GM12878 (cell line): ENCODE data around the gene FCHSD2.

Source experiments
- BHLHE40 ChIP-seq, 2 experiments: fragments of 450-650 bp in 1 of 2; IDR thresholded peaks; 2 replicates each; pipeline ENCODE4 v1.6.1; 2011 to 2017; ENCODE audit warnings: low read depth in 2 of 2, borderline replicate concordance in 1 of 2, improper control_type of control experiment in 1 of 2, low read length in 1 of 2, mild to moderate bottlenecking in 1 of 2
- CBX3 ChIP-seq: fragments of 200-600 bp; sonication (generic); IDR thresholded peaks from 2 replicates; pipeline ENCODE4 v1.6.1; 2016; ENCODE audit warnings: low read depth, borderline replicate concordance
- CTCF ChIP-seq, 3 experiments: IDR thresholded peaks in 2 of 3; conservative IDR thresholded peaks in 1 of 3; 2 replicates each; pipeline ENCODE4 v1.5.1; 2011; ENCODE audit warnings: low read depth in 3 of 3, low read length in 3 of 3, mild to moderate bottlenecking in 3 of 3, control low read depth in 2 of 3, moderate library complexity in 2 of 3, inconsistent platforms in 1 of 3, mixed read lengths in 1 of 3; ENCODE audit not compliant: control insufficient read depth in 2 of 3, insufficient read depth in 1 of 3; ENCODE audit errors: extremely low read depth in 1 of 3
- EED ChIP-seq: sonication (generic); IDR thresholded peaks from 2 replicates; pipeline ENCODE4 v1.6.1; 2016; ENCODE audit warnings: antibody characterized with exemption, low read depth
- GABPA ChIP-seq: IDR thresholded peaks from 2 replicates; pipeline ENCODE4 v1.6.1; 2014; ENCODE audit warnings: antibody characterized with exemption, low read depth, mild to moderate bottlenecking, inconsistent platforms
- JUND ChIP-seq: IDR thresholded peaks from 2 replicates; pipeline ENCODE4 v1.6.1; 2012; ENCODE audit warnings: low read depth, mild to moderate bottlenecking, low read length, improper control_type of control experiment, moderate library complexity
- MTA3 ChIP-seq: IDR thresholded peaks from 2 replicates; pipeline ENCODE4 v1.6.1; 2012; ENCODE audit warnings: low read length, inconsistent platforms, borderline replicate concordance
- MXI1 ChIP-seq: fragments of 150-350 bp; IDR thresholded peaks from 2 replicates; pipeline ENCODE4 v1.6.1; 2011; ENCODE audit warnings: low read depth, mild to moderate bottlenecking, inconsistent platforms, low read length, improper control_type of control experiment
- POLR2A ChIP-seq: IDR thresholded peaks from 2 replicates; pipeline ENCODE4 v1.6.1; 2011; ENCODE audit warnings: low read depth, mild to moderate bottlenecking, low read length
- POLR2AphosphoS5 ChIP-seq: IDR thresholded peaks from 2 replicates; pipeline ENCODE4 v1.6.1; 2011; ENCODE audit warnings: mild to moderate bottlenecking, low read length, inconsistent platforms
- TCF3 ChIP-seq: IDR thresholded peaks from 2 replicates; pipeline ENCODE4 v1.6.1; 2012; ENCODE audit warnings: low read depth, mild to moderate bottlenecking, low read length, borderline replicate concordance; ENCODE audit not compliant: insufficient read depth
- USF2 ChIP-seq: IDR thresholded peaks from 2 replicates; pipeline ENCODE4 v1.6.1; 2011; ENCODE audit warnings: low read depth, low read length, improper control_type of control experiment, borderline replicate concordance
- ZNF274 ChIP-seq: IDR thresholded peaks from one replicate; pipeline ENCODE4 v1.8.0; 2011; ENCODE audit not compliant: insufficient read length, insufficient read depth
- ZNF384 ChIP-seq: IDR thresholded peaks from 2 replicates; pipeline ENCODE4 v1.6.1; 2012; ENCODE audit warnings: low read depth, mild to moderate bottlenecking, low read length, improper control_type of control experiment, borderline replicate concordance

GRCh38 chr11:73009972-73010371 is 132.1 kb downstream of the FCHSD2 start:
- no peak for TF ChIP-seq ZNF384
- TF ChIP-seq MTA3: no peak
- TF ChIP-seq JUND: no peak
- TF ChIP-seq EED: no peak
- TF ChIP-seq ZNF274: no peak
- TF ChIP-seq TCF3: no peak
- TF ChIP-seq POLR2A: no peak
- no peak for TF ChIP-seq CTCF (IDR thresholded peaks at IDR 0.05 in 2 of 3, conservative IDR thresholded peaks at IDR 0.05 in 1 of 3; ENCODE audit: control insufficient read depth in 2 of 3, extremely low read depth in 1 of 3, insufficient read depth in 1 of 3, low read depth in 3 of 3, low read length in 3 of 3)
- no peak for TF ChIP-seq USF2
- no peak for TF ChIP-seq CBX3
- no peak for TF ChIP-seq MXI1
- no peak for TF ChIP-seq BHLHE40 (IDR thresholded peaks at IDR 0.05; ENCODE audit: borderline replicate concordance in 1 of 2, low read depth in 2 of 2, low read length in 1 of 2)
- no peak for TF ChIP-seq GABPA
- no peak for TF ChIP-seq POLR2AphosphoS5
